Measurements from ENCODE around the gene TRIM47. TPM values are rescaled to one million over a fixed set of nuclear protein-coding genes. Genes with fewer than 3 reads are reported as not detected.

Gene TRIM47
- total RNA-seq, 1 experiment from 2014 or later, result 86.7 TPM

- TF ChIP-seq, protein P1, sequence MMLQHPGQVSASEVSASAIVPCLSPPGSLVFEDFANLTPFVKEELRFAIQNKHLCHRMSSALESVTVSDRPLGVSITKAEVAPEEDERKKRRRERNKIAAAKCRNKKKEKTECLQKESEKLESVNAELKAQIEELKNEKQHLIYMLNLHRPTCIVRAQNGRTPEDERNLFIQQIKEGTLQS (IDR thresholded peaks at IDR 0.05), result no peak
- TF ChIP-seq EGR1 (IDR thresholded peaks at IDR 0.05; ENCODE audit: low read depth) (no peak), SP1 (IDR thresholded peaks at IDR 0.05; ENCODE audit: low read depth) (no peak)
Observed at GRCh38 chr17:75843577-75844529, 34.5 kb downstream of the TRIM47 start, which contains the start of gene UNC13D (continued).

DNA sequence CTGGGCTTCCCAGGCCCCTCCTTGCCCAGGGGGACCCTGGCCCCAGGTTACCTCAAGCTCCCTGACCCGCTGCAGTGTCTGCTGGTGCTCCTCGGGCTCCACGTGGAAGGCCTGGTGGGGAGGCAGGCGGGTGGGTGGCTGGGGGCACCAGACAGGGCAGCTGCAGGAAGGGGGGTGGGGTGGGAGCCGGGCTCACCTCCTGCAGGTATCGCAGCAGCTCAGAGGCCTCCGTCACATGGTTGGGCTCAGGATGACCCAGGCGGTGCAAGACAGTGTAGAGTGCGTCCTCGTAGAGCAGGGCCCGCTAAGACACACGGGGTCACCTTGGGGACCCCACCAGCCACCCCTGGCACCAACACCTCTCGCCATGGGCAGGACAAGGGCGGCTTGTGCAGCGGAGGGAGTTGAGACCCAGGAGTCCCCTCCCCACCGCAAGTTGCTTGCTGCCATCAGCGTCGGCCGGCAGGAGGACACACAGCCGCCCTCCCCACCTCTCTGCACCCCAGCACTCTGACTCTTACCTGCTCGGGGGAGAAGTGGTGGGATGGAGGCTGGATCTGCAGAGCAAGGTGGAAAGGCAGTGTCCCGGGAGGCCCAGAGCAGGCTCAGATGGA, 35.3 kb downstream of the TRIM47 start:
- H3K9me3 ChIP-seq (ENCODE audit: control insufficient read depth in 1 of 2, insufficient read depth in 1 of 2, low read depth in 1 of 2, low read length in 2 of 2), result no peaks in the 10 kb centered on the region
- 0 out of 2 replicates have a peak overlapping the region, but pooled peaks have one; percentile 86 for H3K9ac ChIP-seq (ENCODE audit: low read length)
- DNase-seq (ENCODE audit: low read depth, low spot score) (no peak), ATAC-seq (no peak)
- peak overlapping the region; percentile 99; the same call in 1 of the 2 replicates for H3K4me2 ChIP-seq (ENCODE audit: low read length)
- no peaks in the 10 kb centered on the region for H3K9me2 ChIP-seq (ENCODE audit: insufficient read depth)
- no peaks in the 10 kb centered on the region for H3K27me3 ChIP-seq (ENCODE audit: insufficient read depth, low read length)
- peaks cover 16% of the 10 kb centered on the region in 2 experiments; a peak in 3 of 4 replicates for H3K36me3 ChIP-seq (ENCODE audit: control insufficient read depth in 1 of 2, insufficient read depth in 2 of 2, low read length in 2 of 2)
- intact Hi-C loops (cut with micrococcal nuclease), result no loop called here
- CTCF ChIA-PET, result no interaction called here
- RAD21 ChIA-PET (ENCODE audit: low non-redundant PET in 1 of 2, low total read pairs in 2 of 2, uncharacterized antibody in 2 of 2, unreplicated experiment in 2 of 2), result no interaction called here
- H4K20me1 ChIP-seq (ENCODE audit: insufficient read depth), result no peaks in the 10 kb centered on the region
- H3K27ac ChIP-seq (ENCODE audit: low read depth, low read length), result peak overlapping the region; percentile 14; the same call in 1 of the 2 replicates
- no peak overlapping the region for H3K4me3 ChIP-seq (replicated peaks in 1 of 2; ENCODE audit: low read depth in 1 of 2, low read length in 2 of 2)
- peaks cover 33 to 55% of the 10 kb centered on the region in 2 experiments for H3K4me1 ChIP-seq (ENCODE audit: control insufficient read depth in 1 of 2, insufficient read depth in 2 of 2, low read length in 2 of 2)
- POLR2A ChIA-PET, result no interaction called here
- no peaks in the 10 kb centered on the region for H3K79me2 ChIP-seq (ENCODE audit: insufficient read depth, low read length)
- BruUV-seq (replicated peaks), result no TSS peak
- H2AFZ ChIP-seq (ENCODE audit: low read depth, low read length, poor library complexity, severe bottlenecking), result no peak overlapping the region
- TF ChIP-seq ZFX (IDR thresholded peaks at IDR 0.05) (no peak), CTCF (IDR thresholded peaks at IDR 0.05 in 2 of 3, conservative IDR thresholded peaks at IDR 0.05 in 1 of 3; ENCODE audit: borderline replicate concordance in 1 of 3, insufficient read depth in 1 of 3, low read depth in 2 of 3, low read length in 2 of 3) (no peak), EGR1 (IDR thresholded peaks at IDR 0.05; ENCODE audit: low read depth) (no peak), EZH2 (IDR thresholded peaks at IDR 0.05) (no peak), JUND (IDR thresholded peaks at IDR 0.05) (no peak), SRF (IDR thresholded peaks at IDR 0.05; ENCODE audit: low read depth) (no peak), TCF7L2 (IDR thresholded peaks at IDR 0.05; ENCODE audit: borderline replicate concordance, extremely low read depth, insufficient read depth, insufficient read length) (no peak), SP1 (IDR thresholded peaks at IDR 0.05; ENCODE audit: low read depth) (no peak), YY1 (IDR thresholded peaks at IDR 0.05; ENCODE audit: extremely low read depth, insufficient replicate concordance, low read depth, low read length) (no peak), FOSL1 (IDR thresholded peaks at IDR 0.05; ENCODE audit: low read depth) (no peak), REST (IDR thresholded peaks at IDR 0.05; ENCODE audit: low read depth) (no peak), ZNF274 (IDR thresholded peaks at IDR 0.05; ENCODE audit: low read depth, low read length) (no peak), EZH2phosphoT487 (IDR thresholded peaks at IDR 0.05; ENCODE audit: borderline replicate concordance) (no peak)
- TF ChIP-seq, protein P1 (IDR thresholded peaks at IDR 0.05), result no peak

All from HCT116 (cell line).